Activated CD4-positive, CD25-positive, alpha-beta regulatory T cell treated with anti-CD3 and anti-CD28 coated beads, Interleukin-2, amount 50 U/mL, for 72 hours (primary cell): Measurements from ENCODE around the gene EPHA8.

Experiments used
- DNase-seq: peaks from one replicate; pipeline ENCODE4 v3.0.0; 2021

Gene EPHA8

DNA sequence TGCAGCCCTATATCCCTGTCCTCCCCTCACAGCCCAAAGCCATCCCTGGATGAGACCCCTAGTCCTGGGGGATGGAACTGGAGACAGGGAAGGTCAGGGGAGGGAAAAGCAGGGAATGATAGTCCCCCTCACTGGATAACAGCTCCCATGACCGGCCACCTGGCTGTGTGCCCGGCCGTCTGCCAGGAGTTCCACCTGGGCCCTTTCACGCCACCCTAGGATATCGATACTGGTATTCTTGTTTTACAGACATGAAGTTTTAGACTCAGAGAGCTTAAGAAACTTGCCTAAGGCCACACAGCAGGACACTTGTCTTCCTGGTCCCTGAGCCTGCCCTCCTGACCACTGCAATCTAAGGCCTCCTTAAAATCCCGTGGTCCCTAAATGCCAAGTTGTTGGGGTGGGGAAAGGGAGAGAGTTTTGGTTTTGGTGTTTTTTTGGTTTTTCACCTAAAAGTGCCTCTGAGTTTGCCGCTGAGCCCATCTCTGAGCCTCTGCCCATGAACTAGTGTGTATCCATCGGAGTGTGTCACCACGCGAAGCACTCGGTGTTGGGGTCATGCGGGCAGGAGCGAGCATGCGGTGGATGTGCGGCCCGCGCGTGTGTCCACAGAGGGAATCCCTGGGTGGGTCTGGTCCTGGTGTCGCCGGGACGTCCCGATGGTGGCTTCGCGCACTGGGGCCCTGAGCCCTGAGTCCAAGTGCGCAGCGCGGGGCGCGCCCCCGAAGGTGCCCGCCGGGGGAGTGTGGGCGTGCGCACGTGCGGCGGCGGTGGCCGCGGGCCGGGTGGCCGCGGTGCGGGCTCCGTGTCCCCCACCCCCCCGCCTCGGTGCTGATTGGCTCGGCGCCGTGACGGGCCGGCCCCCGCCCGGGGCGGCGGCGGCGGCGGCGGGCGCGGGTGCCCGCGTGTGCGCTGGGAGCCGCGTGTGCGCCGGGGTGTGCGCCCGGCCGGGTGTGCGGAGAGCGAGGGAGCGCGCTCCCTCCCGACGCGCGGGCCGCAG lies at the start of gene EPHA8:
Gene EPHA8 (plus strand): TSS at position 906 of the 1,000 bp plus-strand sequence. CDS start 147 bp downstream, outside the sequence.
- DNase-seq, result no peak

DNA sequence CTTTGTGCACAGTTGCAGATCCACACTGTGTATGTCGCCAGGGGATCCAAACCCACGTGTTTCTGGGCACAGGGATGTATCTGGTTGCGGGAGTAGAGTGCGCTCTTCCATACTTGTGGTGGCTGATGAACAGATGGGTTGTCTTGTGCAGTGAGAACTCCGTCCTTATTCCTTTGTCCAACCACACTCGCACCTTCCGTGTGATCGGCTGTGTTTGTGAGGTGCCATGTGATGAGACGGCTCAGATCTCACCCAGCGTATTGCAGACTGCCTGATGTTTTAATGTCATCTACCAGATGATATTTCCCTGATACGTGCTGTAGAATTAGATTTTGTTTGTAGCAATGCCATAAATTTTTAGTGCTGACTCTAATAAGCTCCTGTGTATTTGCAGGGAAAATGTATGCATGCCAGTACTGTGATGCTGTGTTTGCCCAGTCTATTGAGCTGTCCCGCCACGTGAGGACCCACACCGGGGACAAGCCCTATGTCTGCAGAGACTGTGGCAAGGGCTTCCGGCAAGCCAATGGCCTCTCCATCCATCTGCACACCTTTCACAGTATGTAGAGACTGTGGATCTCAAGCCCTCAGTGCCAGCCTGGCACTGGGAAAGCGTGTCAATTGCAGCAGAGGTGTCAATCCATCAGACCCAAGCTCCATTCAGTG lies 46.2 kb upstream of the EPHA8 start:
- no peak for DNase-seq

DNA sequence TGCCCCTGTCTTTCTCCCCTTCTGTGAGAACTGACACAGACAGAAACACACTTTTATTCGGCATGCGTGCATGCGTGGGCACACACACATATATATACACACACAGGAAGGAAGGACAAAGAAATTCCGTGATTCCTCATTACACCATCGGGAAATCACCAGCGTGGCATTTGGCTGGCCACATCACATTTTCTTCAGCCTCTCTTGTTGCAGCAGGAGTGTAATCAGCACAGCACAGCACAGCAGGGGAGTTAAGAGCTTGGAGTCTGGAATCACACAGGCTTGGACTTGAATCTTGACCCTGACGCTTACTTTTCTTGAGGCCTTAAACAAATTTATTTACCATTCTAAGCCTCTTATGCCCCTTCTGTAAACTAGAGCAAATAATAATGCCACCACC lies 45.3 kb upstream of the EPHA8 start:
- DNase-seq, result no peak

DNA sequence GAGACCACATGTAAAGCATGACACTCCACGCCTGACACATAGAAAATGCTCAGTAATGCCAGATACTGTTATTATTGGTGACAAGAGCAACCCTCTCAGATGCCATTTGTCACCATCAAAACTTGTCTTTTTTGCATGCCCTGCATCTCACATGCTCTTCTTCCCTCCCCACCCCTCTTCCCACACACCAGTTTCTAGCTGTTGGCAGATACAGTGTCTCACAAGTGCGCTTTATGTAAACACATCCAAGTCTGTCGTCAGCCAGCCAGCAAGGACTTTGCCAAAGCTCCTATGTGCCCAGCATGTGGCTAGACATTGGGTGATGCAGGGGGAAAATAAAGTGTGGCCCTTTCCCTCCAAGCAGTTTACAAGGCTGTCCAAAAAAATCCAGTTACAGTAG lies 44.9 kb upstream of the EPHA8 start:
- DNase-seq, result no peak

DNA sequence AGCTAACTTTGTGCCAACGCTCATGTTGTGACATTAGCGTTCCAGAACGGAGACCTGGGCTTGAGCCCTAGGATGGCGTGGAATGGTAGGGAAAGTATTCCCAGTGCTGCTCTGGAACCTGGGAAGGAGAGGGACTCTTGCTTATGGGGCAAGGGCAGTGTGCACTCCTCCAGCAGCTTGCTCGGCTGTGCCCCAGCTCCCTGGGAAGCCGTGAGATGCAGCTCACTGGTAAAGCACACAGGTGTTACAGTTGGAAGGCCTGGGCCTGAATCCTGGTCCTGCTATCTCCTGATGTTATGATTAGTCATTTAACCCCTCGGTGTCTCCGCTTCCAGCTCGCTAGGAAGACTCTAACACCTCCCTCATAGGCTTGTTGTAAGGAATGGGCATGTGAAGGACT lies 42.4 kb upstream of the EPHA8 start:
- no peak for DNase-seq

DNA sequence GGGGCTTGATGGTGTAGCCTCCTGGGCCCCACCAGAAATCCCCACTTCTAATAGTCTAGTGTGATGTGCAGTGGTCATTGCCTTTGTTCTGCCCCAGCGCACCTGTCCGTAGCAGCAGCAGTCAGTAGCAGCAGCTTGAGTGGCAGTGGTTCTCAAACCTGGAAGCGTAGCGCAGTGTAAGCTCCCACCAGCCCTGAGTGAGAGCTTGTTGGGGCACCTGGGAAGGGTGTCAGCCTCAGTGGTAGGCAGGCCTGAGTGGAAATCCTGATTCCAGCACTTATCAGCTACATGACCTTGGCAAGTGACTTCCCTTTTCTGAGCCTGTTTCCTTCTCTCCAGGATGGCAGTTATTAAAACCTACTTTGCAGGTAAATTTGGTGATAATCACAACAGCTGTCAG lies 41.6 kb upstream of the EPHA8 start:
- DNase-seq, result no peak

DNA sequence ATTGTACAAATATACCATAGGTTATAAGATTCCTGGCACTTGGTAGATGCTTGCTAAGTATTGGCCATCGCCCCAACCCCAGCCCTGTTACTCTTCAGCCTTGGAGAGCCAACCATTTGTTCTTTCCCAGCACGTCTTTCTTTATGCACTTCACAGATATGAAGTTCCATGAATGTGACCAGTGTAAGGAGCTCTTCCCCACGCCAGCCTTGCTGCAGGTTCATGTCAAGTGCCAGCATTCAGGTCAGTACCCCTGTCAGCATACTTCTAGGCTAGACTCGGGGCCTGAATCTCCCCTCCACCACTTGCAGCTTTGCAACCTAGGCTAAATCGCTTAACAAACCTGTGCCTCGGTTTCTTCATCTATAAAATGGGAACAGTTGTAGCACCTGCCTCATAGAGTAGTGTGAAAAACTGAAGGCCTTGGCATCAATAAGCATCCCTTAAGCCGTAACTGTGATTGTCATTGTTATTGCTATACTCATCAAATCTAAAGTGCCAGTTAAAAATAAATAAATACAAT lies 41.0 kb upstream of the EPHA8 start:
- no peak for DNase-seq

DNA sequence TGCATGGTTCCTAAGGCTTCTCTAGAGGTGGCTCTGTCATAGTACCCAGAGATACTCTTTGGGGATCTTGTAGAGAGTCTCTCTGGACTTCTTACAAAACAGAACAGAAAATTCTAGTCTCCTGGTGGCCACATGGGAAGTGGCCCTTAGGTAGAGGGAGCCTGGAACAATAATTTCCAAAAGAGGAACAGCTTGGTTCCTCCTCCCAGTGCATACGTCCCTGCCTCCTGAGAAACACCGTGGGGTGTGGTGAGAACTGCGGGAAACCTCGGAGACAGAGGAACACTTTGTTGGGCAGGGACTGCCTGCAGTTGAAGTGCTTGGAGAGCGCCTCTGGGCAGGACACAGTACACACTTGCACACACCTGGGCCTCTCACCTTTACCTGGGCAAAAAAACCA lies 38.8 kb upstream of the EPHA8 start:
- DNase-seq, result no peak

DNA sequence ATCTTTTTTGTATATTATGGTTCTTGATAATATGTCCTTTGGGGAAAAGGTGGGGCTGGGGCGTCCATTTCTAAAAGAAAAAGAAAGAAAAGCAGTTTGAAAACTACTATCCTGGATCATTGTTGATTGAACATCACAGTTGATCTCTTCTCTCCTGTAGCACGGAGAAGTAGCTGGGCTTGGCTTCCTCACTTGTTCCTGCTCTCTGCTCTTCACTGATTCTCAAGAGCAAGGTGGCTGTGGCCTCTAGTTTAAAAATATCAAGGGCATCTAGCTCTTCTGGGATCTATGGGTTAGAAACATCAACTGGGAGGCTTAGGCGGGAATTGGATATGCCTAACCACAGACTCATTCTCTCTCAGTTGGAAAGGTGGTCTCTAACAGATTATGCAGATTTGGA lies 38.1 kb upstream of the EPHA8 start:
- DNase-seq, result no peak

DNA sequence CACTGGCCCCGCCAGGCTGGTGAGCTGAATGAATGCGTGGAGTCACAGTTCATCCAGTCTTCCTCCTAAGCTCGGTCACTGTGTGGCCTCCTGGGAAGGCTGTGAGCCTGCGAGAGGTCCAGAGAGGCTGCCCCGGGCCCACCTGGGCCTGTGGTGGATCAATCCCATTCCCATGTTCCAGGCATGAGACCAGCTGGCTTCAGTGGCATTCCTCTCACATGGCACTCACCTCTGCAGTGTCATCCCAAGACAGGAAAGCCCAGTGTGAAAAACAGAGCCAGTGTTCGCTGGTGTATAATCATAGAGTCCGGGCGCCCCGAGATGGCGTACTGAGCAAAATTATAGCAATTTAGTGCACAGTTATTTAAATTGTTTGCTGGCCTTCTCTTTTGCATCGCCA lies 37.6 kb upstream of the EPHA8 start:
- DNase-seq, result no peak

DNA sequence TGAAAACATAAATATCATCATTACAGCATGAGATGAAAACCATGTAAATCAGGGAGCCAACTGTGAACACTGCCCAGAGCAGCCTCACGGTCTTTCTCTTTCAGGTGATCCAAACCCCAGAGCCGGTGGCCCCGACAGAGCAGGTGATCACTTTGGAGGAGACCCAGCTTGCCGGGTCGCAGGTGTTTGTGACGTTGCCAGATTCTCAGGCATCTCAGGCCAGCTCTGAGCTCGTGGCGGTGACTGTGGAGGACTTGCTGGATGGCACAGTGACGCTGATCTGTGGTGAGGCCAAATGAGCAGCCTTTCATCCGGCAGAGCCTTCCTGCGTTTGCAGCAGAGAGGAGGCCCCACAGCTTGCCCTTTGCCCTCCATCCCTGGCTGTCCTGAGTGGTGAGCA lies 37.2 kb upstream of the EPHA8 start:
- no peak for DNase-seq

DNA sequence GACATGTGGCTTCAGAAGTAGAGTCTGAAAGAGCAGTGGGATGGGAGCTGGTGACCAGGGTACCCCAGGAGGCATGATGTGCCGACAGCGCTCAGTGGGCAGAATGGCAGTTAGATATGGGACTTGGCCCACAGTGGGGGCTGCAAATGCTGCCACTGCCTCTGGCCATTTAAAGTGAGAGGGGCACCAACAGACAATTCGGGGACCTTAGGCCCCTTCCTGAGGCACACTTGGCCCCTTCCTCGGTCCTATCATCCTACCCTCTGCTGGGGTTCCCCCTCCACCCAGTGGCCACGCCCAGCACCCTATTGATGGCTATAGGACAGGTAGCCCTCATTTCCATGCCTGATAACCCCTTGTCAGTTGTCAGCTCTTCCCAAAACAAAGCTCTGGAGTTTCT lies 36.6 kb upstream of the EPHA8 start:
- DNase-seq, result no peak

DNA sequence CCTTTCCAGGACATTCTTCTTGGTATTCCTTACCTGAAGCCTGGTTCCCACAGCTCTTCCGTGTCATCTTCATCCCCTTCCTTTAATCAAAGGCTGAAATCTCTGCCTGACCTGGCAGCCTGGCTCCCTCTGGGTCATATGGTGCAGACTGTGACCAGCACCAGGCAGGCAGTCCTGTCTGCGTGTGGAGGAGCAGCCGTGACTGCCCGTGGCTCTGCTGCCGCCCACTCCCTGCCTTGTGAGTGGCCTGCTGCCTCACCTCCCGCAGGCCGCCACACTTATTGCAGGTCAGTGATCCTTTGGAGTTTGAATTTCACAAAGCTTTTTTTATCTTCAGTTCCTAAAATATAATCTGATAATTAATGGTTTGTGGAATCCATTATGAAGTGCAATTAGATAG lies 36.2 kb upstream of the EPHA8 start:
- no peak for DNase-seq

DNA sequence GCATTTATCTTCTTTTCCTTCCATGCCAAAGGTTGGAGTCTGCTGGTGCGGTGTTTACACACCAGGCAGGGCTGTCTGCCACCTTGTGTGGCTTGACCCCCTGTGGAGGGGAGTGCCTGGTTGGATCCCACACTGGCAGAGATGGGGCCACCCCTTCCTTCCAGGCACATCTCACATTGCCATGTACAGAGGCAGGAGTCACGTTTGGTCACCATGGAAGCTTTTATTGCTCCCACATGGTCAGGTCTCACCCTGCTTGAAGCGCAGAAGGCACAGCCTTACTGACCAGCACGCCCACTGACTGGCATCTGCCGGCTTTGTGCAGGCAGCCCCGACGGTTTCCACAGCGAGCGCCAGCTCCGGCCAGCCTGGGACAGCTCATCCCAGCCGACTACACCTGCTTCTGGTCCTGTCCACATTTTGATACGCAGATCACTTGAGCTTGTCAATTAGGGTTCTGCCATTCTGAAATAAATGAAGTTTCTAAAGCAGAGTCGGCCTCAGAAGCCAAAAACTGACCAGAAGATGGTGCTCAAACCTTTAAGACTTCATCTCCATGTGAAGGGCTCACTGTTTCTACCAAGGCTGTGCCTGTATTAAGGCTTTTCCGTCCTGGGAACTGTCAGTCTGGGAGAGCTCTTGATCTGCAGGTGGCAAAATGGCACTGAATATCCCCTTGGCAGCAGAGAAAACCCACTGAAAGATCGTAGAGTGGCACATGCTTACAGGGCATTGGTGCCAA lies 35.6 kb upstream of the EPHA8 start:
- DNase-seq, result no peak

DNA sequence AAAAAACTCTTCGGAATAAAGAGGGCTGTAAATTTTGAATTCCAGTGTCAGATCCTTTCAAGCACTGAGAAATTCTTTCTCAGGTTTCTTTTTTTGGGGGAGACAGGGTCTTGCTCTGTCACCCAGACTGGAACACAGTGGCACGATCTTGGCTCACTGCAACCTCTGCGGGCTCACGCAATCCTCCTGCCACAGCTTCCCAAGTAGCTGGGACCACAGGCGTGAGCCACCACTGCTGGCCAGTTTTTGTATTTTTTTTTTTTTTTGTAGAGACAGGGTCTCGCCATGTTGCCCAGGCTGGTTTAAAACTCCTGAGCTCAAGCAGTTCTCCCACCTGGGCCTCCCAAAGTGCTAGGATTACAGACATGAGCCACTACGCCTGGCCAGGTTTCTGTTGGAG lies 34.8 kb upstream of the EPHA8 start:
- DNase-seq, result no peak

DNA sequence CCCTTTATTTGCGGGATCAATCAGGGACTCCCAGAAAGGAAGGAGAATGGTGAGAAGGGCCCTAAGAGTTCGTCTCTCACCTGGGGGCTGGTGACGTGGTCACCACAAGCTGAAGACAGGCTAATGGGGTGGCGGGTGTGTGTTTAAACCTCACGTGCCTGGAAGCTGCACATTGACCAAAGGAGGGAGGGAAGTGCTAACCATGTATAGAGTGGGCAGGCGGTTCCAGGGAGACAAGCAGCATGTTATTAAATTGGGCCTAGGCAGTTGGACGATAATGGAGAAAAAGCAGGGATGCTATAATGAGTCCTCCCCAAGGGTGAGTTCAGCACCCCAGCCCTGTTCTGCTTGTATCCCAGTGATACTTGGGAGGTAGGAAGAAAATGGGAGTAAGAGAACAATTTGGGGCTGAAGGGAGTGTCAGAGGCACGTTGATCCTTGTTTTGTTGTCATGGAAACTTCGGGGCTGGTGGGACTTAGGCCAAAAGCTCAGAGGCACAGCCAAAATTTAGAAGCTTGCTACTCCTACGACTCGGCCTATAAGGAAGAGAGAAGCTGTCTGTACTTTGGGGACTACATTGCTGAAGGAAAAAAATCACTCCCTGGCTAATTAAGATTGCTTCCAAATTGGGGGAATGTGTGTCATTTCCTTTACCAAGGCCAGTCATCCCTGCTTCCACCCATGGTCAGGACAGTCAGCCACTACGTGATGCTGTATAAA lies 33.2 kb upstream of the EPHA8 start:
- DNase-seq, result no peak

DNA sequence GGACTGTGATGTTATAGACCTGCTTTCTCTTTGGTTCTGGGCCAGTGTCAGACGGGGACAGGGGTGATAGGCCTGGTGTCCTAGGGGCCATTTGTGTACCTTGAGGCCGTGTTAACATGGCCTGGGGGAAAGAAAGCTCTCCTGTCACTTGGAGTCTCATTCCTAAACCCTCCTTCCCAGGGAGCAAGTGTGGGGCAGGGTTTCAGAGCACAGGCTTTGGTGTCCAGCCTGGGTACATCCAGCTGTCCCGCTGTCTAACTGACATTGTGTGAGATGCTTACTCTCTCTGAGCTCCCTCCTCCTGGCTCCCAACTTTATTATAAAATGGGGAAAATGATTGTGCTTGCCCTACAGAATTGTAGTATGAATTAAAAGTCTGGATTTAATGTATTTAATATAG lies 32.6 kb upstream of the EPHA8 start:
- no peak for DNase-seq

DNA sequence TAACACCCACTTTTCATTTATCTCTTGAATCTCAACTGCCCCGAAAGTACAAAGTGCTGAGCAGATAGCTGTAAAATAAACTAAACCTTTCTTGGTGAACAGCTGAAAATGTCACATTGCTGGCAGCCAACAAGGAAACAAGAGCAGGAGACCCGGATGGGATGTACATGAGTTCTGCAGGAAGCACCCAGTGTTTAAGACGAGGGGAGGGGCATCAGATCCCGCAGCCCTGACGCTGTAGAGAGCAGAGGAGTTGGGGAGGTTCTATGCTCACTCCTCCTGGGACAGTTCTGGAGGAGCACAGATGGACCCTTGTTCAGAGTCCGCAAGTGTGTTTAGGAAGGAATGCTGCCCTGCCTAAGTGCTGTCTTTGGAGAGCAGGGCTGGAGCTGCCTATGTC lies 32.0 kb upstream of the EPHA8 start:
- no peak for DNase-seq

DNA sequence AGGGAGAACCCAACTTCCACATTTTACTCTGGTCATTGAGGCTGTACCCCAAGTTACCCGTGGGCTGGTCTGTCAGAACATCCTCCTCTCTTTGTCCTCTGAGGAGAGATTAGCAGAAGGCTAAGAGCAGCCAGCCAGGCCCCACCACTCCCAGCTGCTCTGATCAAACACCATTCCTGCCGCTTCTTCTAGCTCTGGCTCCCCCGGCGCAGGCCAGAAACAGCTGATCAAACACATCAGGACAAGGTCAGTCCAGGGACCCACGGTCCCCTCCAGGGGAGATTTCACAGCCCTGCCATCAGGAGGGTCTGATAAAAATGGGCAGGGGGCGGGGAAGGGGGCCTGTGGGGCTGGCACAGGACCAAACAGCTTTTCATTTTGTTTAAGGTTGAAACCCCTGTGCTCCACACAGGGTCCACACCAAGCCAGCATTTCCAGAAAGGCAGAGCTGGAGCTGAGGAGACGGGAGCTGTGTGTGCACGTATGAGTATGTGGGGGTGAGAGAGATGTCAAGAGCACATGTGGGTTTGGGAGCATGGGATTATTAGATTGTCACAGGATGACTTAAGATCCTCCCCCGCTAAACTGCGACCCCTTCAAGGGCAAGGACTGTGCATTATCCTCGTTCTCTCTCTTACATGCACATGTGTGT lies 29.9 kb upstream of the EPHA8 start:
- no peak for DNase-seq

DNA sequence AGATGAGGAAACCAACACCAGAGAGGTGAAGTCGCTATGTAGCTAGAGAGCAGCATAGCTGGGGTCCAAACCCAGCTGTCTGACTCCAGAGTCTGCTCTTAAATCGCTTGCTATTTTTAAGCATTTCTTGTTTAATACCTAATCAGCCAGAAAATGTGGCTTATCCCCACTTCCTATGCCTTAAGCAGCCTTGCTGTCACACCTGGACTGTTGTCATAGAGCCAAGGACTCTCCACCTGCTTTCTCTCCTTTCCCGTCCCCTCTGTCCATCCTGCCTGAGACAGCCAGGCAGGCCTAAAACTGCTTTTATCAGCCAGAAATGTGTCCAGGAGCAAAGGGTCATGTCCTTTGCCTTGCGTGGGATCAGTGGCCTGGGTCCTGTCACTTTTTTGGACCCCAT lies 28.3 kb upstream of the EPHA8 start:
- DNase-seq, result no peak

DNA sequence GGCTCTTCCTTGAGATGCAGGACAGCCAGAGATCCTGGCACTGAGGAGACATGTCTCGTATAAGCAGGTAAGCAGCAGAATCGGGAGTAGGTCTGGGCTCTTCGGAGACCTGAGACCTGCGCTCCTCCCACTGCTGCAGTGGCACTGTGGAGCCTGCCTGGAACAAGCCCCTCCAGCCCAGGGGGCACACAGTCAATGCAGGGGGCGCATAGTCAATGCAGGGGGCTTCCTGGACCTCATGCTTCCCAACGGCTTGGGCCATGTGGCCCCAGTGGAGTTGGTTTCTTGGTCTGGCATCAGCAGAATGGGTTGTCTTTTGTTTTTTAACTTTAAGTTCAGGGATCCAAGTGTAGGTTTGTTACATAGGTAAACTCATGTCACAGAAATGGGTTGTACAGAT lies 27.9 kb upstream of the EPHA8 start:
- DNase-seq, result no peak

DNA sequence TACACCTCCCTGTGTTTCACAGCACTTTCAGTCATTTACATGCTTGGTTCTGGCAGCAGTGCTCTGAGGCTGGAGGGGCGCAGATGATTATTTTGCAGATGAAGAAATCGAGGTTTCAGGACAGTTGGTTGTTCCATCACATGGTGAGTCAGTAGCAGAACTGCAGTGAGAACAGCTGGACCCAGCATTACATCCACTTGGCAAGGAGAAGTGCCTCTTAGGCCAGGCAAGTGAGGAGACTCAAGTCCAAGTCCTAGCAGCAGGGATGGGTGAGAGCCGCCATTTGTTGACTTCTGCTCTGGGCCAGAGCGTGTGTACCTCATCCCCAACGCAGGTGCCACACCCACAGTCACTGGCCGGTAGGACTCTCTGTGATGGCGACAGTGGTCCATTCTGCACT lies 26.8 kb upstream of the EPHA8 start:
- DNase-seq, result no peak
